HG02885 (cell line): Measurements from ENCODE around the gene RASGEF1C.
A peak's percentile ranks its signal among the peaks of the same experiment; 100 is the strongest.

ENCODE experiments used
- ATAC-seq: cut with Tn5 transposase; IDR thresholded peaks from one replicate; pipeline ENCODE4 v1.9.1; 2021; ENCODE audit warnings: mild to moderate bottlenecking; ENCODE audit not compliant: unreplicated experiment, poor library complexity

RASGEF1C gene

GRCh38 chr5:180072556-180072955 is 136.5 kb downstream of the RASGEF1C start:
- no peak for ATAC-seq

GRCh38 chr5:180072256-180072548 is 136.8 kb downstream of the RASGEF1C start:
- no peak for ATAC-seq

DNA sequence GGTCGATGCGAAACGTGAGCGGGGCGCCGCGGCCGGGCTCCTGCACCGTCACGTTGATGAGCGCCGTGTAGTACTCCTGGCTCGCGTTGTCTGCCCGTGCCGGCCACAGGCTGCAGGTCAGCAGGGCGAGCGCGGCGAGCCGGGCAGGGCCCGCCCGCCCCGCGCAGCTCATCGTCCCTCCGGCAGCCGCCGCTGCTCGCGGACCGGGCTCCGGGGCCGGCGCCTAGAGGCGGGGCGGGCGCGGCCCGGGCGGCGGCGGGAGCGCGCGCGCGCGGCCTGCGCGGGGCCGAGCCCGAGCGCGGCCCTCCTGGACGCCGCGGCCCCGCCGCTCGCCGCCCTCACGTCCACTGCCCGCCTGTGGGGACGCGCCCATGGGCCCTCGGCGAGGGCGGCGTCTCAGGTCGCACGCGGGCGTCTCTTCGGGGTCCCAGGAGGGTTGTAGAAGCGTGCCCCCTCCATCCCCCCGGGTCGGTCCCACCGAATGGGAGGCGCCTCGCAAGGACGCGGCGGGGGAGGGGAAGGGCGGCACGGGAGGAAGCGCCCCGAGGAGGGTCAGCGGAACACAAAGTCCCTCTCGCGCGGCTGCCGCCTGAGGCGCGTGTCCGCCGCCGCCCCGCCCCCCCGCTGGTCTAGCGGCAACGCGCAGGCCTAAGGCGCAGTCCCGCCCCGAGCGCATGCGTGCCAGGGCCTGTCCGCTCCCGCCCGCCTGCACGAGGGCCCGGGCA is 137.3 kb downstream of the RASGEF1C start, which contains the start of gene RNF130:
Gene RNF130, minus strand, starts transcription at position 229 of the 725 bp plus-strand sequence. Its CDS starts 57 bp downstream, at position 172.
- ATAC-seq, result peak; percentile 75

GRCh38 chr5:180070756-180071530 is 138.1 kb downstream of the RASGEF1C start:
- peak; percentile 31 for ATAC-seq

GRCh38 chr5:180069589-180070247 is 139.3 kb downstream of the RASGEF1C start:
- ATAC-seq, result no peak

- ATAC-seq, result no peak
Observed at GRCh38 chr5:180068519-180069090, 140.4 kb downstream of the RASGEF1C start.

GRCh38 chr5:180067986-180068385 is 141.0 kb downstream of the RASGEF1C start:
- no peak for ATAC-seq

GRCh38 chr5:180060192-180060591 is 148.8 kb downstream of the RASGEF1C start:
- ATAC-seq, result no peak

- ATAC-seq, result no peak
Observed at GRCh38 chr5:180059326-180059725, 149.7 kb downstream of the RASGEF1C start.

DNA sequence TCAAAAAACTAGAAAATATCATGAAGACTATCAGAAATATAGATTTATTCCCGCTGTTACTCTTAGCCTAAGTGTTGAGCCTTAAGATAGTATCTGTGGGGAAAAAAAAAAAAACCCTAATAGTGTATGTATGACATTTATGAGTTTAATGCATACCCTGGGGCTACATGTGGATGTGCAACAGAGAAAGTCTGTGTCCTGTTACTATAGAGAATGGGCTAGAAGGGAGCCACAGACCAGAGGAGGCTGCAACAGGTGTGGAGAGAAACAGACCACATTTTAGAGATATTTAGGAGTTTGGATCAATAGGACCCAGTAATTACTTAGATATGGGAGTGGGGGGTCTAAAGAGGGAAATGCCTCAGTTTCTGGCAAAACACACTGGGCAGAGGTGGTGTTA is 152.9 kb downstream of the RASGEF1C start:
- no peak for ATAC-seq

GRCh38 chr5:180054226-180054625 is 154.8 kb downstream of the RASGEF1C start:
- no peak for ATAC-seq

- ATAC-seq, result no peak
Observed at GRCh38 chr5:180053061-180053602, 155.9 kb downstream of the RASGEF1C start.

- no peak for ATAC-seq
Observed at GRCh38 chr5:180052211-180052818, 156.7 kb downstream of the RASGEF1C start.
